ENCODE results near the gene SECTM1. TPM values are rescaled to one million over a fixed set of nuclear protein-coding genes. Genes with fewer than 3 reads are reported as not detected.

The SECTM1 gene
- total and polyA plus RNA-seq, 9 of the 15 experiments (the other 6 are each of a cell fraction or from before 2014, with no cell fraction given) = 0.11 to 0.46 (median 0.18) TPM; not detected in 6

- TF ChIP-seq AFF4 (CRISPR knock-in tag; IDR thresholded peaks at IDR 0.05) (no peak), MAFF (IDR thresholded peaks at IDR 0.05; ENCODE audit: low read length) (no peak), CTBP1 (IDR thresholded peaks at IDR 0.05; ENCODE audit: borderline replicate concordance) (no peak), SMARCA4 (IDR thresholded peaks at IDR 0.05) (0 out of 2 replicates have a peak, but pooled peaks have one; percentile 19), NFIC (IDR thresholded peaks at IDR 0.05) (peak; percentile 39), SMARCE1 (IDR thresholded peaks at IDR 0.05) (peak; percentile 45; the same call in 1 of the 2 replicates), RAD21 (CRISPR knock-in tag; conservative IDR thresholded peaks at IDR 0.05 in 1 of 2, IDR thresholded peaks at IDR 0.05 in 1 of 2) (no peak), NEUROD1 (IDR thresholded peaks at IDR 0.05; ENCODE audit: borderline replicate concordance, low read depth, low read length, partially characterized antibody) (no peak), ZNF431 (CRISPR knock-in tag; IDR thresholded peaks at IDR 0.05) (no peak), ELF1 (tag; IDR thresholded peaks at IDR 0.05) (no peak), ZEB2 (IDR thresholded peaks at IDR 0.05) (0 out of 2 replicates have a peak, but pooled peaks have one; percentile 30), CBFA2T3 (IDR thresholded peaks at IDR 0.05) (peak; percentile 86), EGR1 (conservative IDR thresholded peaks at IDR 0.05) (peak; percentile 92), ZBTB7A (IDR thresholded peaks at IDR 0.05; ENCODE audit: borderline replicate concordance, control insufficient read depth, low read depth, low read length) (peak; percentile 93), TCF3 (CRISPR knock-in tag; IDR thresholded peaks at IDR 0.05) (peak; percentile 84), TAF7 (tag; IDR thresholded peaks at IDR 0.05) (no peak), ZNF263 (CRISPR knock-in tag; IDR thresholded peaks at IDR 0.05; ENCODE audit: borderline replicate concordance) (no peak), NR2F6 (CRISPR knock-in tag; IDR thresholded peaks at IDR 0.05) (no peak), ESRRA (IDR thresholded peaks at IDR 0.05; ENCODE audit: borderline replicate concordance, low read depth) (peak; percentile 18; the same call in 1 of the 2 replicates), SIX5 (IDR thresholded peaks at IDR 0.05; ENCODE audit: borderline replicate concordance in 1 of 2, insufficient read depth in 1 of 2, low read depth in 1 of 2, low read length in 2 of 2) (no peak), GTF2B (IDR thresholded peaks at IDR 0.05; ENCODE audit: extremely low read depth, insufficient read length) (no peak), POLR2AphosphoS5 (IDR thresholded peaks at IDR 0.05; ENCODE audit: control insufficient read depth, insufficient read depth, low read depth, low read length) (peak; percentile 55; the same call in 1 of the 2 replicates), BMI1 (IDR thresholded peaks at IDR 0.05; ENCODE audit: low read length) (no peak), ZNF766 (CRISPR knock-in tag; conservative IDR thresholded peaks at IDR 0.05) (no peak), RFX1 (IDR thresholded peaks at IDR 0.05) (no peak), CEBPB (tag; IDR thresholded peaks at IDR 0.05) (no peak)
Observed at GRCh38 chr17:82323514-82324234, 9.9 kb downstream of the SECTM1 start (continued).
